GM12865 (cell line): ENCODE measurements around the gene RNF14.
A peak's percentile ranks its signal among the peaks of the same experiment; 100 is the strongest.
"Not testable (repeated sequence)": the region's sequence is repeated elsewhere in the genome, so short reads cannot be mapped to it uniquely, and the experiment has no call there.

Source experiments
- DNase-seq: peaks from one replicate; pipeline ENCODE4 v3.0.0; 2010; ENCODE audit warnings: low read depth
- H3K4me3 ChIP-seq: 2 replicates; pipeline ENCODE4 v1.5.1; 2011; ENCODE audit warnings: mild to moderate bottlenecking, low read depth, low read length, control low read depth
- TF ChIP-seq, protein P1 (sequence below): IDR thresholded peaks from 2 replicates; pipeline ENCODE4 v1.5.1; 2011; ENCODE audit warnings: low read length, control low read depth, low read depth, inconsistent platforms; ENCODE audit not compliant: insufficient read depth; ENCODE audit errors: missing control alignments

RNF14 gene

DNA sequence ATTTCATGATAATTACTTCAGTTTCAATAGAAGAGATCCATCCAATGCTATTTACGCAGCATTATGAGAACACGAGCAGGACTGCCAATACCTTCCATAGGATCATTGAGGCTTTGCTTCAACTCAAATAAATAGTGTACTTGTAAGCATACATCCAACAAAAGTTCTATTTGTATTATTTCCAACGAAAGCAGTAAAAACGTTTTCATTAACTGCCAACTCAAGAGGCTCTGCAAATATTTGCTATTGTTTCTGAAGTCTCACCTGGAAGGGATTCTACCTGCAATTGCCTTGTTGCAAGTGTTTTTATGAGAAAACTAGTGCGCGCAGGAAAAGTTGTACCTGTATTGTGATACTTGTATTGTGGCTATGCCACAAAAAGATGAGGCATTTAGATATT, 54.9 kb downstream of the RNF14 start:
- no peak for DNase-seq
- TF ChIP-seq, protein P1, sequence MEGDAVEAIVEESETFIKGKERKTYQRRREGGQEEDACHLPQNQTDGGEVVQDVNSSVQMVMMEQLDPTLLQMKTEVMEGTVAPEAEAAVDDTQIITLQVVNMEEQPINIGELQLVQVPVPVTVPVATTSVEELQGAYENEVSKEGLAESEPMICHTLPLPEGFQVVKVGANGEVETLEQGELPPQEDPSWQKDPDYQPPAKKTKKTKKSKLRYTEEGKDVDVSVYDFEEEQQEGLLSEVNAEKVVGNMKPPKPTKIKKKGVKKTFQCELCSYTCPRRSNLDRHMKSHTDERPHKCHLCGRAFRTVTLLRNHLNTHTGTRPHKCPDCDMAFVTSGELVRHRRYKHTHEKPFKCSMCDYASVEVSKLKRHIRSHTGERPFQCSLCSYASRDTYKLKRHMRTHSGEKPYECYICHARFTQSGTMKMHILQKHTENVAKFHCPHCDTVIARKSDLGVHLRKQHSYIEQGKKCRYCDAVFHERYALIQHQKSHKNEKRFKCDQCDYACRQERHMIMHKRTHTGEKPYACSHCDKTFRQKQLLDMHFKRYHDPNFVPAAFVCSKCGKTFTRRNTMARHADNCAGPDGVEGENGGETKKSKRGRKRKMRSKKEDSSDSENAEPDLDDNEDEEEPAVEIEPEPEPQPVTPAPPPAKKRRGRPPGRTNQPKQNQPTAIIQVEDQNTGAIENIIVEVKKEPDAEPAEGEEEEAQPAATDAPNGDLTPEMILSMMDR: no peak
- no peak overlapping the region for H3K4me3 ChIP-seq

DNA sequence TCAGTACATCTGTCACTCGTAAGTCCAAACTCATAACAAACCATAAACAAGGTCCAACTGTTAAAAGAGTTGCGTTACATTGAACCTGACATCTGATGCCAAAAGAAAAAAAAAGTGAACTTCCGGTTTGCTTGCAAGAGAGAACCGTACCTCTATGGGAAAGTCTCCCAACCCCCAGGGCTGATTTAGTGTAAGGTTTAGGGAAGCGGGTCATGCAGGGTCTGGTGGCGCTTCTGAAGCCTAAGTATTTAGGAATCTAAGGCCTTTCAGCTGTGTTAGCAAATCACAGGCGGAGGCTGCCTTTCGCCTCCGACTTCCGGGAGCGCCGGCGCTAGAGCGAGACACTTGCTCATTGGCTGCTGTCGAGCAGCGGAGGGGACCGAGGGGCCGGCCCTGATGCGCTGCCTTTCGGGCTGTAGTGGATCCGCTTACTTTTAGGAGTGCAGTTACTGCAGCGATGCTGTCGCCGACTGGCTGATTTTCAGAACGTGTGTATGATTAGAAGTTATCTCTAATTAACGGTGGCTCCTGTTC, 55.9 kb downstream of the RNF14 start:
- DNase-seq: peak; percentile 80
- TF ChIP-seq, protein P1: no peak
- H3K4me3 ChIP-seq: peak overlapping the region; percentile 70

DNA sequence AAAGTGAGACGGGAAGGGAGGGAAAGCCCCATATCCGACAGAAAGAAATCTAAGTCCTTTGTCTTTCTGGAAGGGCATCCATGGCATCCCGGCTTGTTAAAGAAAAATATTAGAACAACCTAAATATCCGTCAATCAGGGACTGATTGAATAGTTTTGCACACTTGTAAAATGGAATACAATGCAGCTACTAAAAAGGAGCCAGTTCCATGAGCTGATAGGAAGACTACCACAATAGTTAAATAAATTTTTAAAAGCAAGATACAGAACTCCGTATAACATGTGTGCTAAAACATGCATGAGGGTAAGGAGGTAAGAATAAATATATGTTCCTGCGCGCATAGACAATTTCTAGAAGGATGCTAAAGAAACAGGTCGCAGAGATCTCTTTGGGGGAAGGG, 56.7 kb downstream of the RNF14 start:
- no peak for DNase-seq
- no peak overlapping the region for H3K4me3 ChIP-seq
- TF ChIP-seq, protein P1: no peak

DNA sequence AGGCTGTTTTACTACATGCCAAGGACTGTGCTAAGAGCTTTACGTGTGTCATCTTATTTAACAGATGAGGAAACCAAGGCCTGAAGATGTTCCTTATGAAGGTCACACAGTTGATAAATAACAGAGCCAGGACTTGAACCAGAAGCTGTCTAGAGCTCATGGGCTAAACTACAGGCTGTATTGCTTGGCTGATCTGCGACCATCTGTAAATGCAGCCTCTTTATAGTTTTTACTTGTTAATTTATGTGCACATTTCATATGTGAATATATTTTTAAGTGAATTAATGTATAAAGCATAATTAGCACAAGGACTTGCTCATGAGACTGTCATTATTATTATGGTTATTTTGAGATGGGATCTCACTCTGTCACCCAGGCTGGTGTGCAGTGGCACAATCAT, 63.2 kb downstream of the RNF14 start:
- no peak overlapping the region for H3K4me3 ChIP-seq
- DNase-seq: no peak
- TF ChIP-seq, protein P1: no peak

DNA sequence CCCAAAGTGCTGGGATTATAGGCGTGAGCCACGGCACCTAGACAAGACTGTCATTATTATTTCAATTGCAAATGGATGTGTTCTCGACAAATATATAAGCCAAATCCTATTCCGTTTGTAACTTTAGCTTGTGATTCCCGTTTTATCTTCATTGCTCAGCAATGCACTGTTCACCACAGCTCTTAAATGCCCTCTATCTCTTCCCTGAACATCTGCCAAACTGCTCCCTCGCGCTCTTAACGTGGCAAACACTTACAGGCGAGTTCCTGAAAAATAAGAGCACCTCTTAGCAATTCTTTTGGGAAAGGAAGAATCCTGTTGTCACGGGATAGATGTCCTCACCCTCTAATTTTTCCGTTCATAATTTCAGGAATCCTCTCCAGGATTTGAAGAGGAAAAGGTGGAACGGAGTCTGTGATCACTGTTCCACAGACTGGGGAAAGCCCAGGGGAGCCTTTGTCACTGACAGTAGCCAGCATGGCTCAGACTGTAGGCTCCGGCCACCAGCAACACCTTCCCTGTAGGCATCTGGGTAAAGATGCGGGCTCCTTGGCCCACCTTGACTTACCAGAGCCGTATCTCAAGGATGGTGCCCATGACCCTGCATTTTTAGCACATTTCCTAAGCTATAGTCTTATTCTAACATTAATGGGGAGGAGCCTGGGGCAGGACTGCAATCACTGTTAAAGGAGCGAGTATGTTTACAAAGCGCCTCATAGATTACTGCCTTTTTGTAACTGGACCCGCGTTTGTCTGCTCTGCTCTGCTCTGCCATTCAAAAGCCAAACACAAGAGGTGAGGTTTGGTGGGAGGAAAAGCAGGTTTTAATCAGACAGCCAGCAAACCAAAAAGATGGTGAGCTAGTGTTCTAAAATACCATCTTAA, 64.1 kb downstream of the RNF14 start:
- no peak for DNase-seq
- TF ChIP-seq, protein P1: no peak
- no peak overlapping the region for H3K4me3 ChIP-seq

DNA sequence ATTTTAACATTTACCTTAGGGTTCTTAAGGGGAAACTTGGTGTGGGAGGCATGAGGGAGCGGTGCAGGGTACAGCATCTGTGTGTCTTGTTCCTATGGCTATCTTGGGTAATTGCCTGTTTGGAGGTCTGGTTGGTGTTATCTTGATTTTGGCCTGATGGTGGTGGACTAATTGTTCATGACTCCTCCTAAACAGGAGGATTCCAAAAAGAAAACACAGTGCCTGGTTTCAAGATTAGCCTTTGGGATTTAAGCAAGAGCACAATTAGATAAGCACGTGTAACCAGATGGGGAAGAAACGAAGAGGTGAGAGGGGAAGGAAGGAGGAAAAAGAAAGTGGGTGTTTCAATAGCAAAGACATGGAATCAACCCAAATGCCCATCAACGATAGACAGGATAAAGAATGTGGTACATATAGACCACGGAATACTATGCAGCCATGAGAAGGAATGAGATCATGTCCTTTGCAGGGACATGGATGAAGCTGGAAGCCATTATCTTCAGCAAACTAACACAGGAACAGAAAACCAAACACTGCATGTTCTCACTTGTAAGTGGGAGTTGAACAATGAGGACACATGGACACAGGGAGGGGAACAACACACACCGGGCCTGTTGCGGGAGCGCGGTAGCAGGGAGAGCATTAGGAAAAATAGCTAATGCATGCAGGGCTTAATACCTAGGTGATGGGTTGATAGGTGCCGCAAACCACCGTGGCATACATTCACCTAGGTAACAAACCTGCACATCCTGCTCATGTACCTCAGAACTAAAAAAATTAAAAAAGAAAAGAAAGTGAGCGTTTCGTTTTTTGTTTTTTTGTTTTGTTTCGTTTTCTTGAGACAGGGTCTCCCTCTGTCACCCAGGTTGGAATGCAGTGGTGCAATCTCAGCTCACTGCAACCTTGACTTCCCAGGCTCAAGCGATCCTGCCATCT, 65.0 kb downstream of the RNF14 start:
- DNase-seq, H3K4me3 ChIP-seq: not testable (repeated sequence)

DNA sequence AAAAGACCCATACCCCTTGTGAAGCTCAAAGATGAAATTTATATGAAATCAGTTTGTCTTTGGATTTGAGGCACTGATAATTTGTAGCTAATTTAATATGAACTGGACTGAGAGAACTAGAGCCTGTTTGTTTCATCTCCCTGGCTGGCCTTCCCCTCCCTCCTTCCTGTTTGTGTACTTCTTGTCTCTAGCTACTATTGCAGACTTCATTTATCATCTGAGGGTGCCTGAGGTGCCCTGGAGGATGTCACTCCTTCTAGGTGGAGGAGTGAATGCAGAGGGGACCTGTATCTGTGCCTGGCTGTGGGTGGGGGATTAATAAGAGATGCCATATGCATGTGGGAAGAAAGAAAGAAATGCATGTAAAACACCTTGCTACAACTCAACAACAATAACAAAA, 66.1 kb downstream of the RNF14 start:
- TF ChIP-seq, protein P1: no peak
- no peak overlapping the region for H3K4me3 ChIP-seq
- no peak for DNase-seq
